Non-pigmented ciliary epithelial cell (primary cell): ENCODE data around the gene PTPRK.
A peak's percentile ranks its signal among the peaks of the same experiment; 100 is the strongest.
"Not testable (repeated sequence)": the region's sequence is repeated elsewhere in the genome, so short reads cannot be mapped to it uniquely, and the experiment has no call there.

Experiments
- DNase-seq: peaks from one replicate; pipeline ENCODE4 v3.0.0-alpha.2; 2010; ENCODE audit warnings: low read depth

PTPRK gene

GRCh38 chr6:127952176-127952575, 568.2 kb downstream of the PTPRK start:
- no peak for DNase-seq

DNA sequence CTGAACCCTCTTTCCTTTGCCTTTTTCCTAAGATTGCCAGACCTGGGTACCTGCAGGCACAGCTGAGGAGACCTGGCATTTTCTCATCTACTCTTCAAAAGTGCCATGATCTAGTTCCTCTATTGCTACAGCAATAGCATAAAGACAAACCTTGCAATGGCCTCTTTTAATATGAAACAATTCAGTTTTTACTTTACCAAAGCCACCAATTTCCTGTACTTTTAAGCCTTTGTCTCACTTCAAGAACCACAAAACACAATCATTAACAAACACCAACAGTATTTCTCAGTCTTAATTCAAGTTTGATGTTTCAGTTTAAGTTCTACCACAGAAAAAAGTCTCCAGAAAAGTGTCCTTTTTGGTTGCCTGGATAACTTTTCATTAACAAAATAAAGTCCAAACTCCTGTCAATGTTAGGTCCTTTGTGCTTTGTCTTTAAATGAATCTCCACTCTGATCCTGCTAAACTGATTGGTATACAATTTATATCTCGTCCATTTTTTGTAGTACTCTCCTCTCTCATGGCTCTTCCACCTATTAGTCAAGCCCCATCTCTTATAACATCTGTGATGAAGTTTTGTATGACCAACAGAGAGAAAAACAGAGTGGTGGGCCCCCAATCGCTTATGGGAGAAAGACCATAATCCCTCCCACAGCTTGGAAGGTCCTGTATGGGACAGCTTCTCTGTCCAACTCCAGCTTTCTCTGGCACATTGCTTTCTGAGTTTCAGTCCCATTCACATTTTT, 569.1 kb downstream of the PTPRK start:
- DNase-seq, result no peak

DNA sequence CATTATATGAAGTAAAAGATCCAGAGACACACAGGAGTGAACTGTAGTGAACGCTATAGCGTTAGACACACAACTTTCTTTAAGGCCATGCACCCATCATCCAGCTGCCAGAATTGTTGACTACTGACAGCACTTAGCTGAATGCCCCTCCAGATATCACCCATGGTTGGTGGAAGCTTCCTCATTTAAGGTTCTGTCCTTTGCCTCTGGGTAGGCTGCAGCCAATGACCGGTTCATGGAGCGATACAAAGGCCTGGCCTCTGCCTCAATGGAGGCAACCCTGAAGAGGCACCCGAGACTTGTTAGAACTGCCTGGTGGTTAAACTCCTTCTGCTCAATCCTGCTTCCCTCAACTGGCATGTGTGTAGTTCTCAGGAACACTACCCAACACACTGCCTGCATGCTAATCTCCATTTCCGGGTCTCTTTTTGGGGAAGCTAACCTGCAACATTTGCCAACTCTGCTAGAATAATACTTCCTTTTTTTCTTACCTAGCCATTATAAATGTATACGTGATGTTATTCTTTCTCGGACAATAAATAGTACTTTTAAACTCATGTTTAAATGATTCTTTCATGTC, 569.7 kb downstream of the PTPRK start:
- no peak for DNase-seq

GRCh38 chr6:127949251-127949650, 571.1 kb downstream of the PTPRK start:
- no peak for DNase-seq

DNA sequence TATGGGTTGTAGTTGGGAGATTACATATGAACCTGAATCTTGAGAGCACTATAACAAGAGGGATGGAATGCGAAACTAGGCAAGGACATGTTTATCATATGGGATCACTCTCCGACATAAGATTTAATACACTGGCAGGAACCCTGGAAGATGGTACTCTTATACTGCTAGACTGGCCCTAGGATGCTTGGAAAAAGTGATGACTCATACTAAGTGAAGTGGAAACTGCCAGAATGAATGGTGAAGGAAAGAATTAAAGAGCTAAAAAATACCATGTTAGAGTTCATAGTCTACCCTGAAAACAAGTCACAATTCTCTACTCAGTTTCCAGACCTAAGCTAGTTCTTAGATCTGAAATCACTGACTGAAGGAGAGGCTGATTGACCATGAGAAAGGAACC, 574.0 kb downstream of the PTPRK start:
- no peak for DNase-seq

- DNase-seq, result no peak
Observed at GRCh38 chr6:127945434-127946097, 574.8 kb downstream of the PTPRK start.

GRCh38 chr6:127941228-127941627, 579.2 kb downstream of the PTPRK start:
- DNase-seq, result no peak

- no peak for DNase-seq
Observed at GRCh38 chr6:127939442-127940066, 580.8 kb downstream of the PTPRK start.

- DNase-seq, result no peak
Observed at GRCh38 chr6:127938701-127939100, 581.7 kb downstream of the PTPRK start.

DNA sequence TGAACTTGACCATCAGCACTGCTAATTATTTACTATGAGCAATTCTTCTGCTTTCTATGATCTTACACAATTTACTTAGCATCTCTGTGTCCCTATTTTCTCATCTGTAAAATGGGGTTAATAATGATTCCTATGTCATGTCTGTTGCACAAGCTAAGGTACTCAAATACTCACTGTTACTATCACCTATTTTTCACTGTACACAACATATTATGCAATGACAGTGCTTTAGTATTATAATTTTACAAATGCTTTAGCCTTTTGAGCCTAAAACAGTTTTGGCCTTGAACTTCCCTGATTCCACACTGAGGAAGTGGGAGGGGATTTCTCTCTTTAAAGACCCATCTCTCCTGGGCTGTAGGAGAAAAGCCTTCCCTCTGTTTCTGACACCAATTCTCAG, 582.7 kb downstream of the PTPRK start:
- no peak for DNase-seq

- no peak for DNase-seq
Observed at GRCh38 chr6:127937102-127937501, 583.3 kb downstream of the PTPRK start.

GRCh38 chr6:127934956-127935355, 585.4 kb downstream of the PTPRK start:
- no peak for DNase-seq

DNA sequence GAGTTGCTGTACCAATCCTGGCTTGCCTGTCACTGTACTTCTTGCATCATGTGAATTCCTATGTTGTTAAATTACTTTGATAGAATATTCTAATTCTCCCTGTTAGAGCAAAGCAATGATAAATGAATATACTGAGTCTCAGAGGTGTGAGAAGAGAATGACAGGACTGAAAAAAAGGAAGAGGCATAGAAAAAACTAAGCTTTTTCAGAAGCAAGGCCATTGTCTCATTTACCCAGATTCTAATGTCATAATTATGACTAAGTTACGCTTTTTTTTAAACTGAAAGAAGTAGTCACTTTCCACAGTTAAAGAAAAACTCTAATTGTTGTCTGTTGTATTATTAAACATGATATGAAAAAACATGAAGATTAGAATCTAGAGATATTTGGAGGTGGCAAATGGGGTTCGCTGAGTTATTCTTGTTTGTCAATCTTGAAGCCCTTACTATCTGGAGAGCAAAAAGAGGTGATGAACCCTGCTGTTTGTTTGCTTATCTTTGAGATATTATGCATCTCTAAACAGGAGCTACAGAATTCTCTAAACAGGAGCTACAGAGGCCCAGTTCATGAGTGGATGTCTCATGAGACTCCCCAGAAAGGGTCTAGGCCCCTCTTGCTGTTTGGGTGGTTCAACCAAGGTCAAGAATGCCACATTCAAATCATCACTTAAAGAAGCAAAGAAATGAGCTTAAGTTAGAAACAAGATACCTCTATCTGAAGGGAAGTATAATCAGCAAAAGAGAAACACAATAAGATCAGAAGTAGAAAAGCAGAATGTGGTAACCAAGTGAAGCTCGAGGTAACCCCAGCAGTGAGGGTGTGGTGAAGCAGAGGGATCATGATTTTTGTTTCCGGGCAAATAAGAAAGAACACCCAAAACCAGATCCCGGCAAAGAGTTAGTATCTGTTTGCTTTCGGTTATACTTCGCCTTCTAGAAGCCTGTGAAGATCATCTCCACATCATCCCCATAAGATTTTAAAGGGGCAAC, 586.3 kb downstream of the PTPRK start:
- DNase-seq, result no peak

DNA sequence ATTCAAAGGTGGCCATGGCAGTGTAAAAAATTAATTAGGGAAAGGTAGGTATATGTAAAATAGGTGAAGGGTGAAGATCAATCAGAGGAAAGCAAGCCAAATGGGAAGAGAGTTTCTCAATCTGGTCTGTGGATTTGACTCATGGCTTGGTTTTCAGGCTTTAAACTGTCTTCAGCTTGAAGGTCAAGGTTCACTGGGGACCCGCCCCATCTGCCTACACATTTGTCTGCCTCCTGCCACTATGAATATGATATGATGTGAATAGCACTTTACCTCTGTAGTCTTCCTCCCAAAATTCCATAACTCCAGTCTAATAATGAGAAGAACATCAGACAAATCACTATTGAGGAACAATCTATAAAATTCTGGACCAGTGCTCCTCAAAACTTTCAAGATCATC, 587.3 kb downstream of the PTPRK start:
- no peak for DNase-seq

DNA sequence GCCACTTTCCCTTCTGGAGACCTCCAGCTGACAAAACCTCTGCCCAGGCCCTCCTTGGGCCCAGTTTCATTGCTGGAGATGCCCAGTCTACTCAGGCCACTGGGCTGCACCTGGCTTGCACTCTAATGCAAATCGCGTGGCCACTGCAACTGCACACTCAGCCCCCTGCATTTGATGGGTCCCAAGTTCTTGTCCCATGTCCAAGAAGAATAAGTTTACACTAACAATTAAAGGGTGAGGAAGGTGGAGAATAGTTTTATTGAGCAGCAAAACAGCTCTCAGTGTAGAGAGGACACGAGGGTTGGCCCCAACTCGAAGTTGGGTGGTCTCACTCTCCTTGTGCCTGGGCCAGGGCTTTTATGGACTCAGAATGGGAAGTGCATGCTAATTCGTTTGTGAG, 587.7 kb downstream of the PTPRK start:
- DNase-seq, result no peak

DNA sequence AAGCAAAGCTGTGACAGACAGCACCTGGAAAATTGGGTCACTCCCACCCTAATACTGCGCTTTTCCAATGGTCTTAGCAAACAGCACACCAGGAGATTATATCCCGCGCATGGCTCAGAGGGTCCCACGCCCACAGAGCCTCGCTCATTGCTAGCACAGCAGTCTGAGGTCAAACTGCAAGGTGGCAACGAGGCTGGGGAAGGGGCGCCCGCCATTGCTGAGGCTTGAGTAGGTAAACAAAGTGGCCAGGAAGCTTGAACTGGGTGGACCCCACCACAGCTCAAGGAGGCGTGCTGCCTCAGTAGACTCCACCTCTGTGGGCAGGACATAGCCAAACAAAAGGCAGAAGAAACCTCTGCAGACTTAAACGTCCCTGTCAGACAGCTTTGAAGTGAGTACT, 594.0 kb downstream of the PTPRK start:
- DNase-seq, result not testable (repeated sequence)

DNA sequence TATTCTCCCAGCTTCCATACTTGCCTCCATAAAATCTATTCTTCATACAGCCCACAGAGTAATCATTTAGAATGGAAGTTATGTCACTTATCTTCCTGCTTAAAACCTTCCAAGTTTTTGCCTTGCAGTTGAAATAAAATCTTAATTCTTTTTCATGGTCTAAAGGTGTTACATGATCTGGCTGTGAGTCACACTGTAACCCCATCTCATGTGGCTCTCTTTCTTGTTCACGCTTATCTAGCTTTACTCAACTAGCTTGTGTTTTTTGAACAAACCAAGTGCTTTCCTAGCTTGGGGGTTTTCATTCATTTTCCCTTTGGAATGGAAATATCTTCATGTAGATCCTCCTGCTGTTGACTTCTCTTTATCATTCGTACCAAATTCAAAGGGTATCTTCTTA, 596.0 kb downstream of the PTPRK start:
- peak; percentile 10 for DNase-seq

DNA sequence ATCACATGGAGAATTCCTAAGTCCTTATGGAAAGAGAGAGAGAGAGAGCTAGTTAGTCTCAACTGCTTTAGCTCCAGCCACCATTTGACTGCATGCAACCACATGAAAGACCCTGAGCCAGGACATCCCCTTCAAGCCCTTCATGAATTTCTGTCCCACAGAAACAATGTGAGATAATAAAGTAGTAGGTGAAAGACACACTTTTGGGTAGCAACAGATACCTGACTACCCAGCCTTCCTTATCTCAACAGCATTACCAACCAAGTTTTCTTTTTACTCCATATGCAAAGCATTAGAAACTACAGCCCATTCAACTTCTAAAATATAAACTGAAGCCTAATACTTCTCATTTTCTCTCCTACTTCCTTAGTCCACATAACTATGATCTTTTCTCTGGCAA, 596.4 kb downstream of the PTPRK start:
- no peak for DNase-seq

DNA sequence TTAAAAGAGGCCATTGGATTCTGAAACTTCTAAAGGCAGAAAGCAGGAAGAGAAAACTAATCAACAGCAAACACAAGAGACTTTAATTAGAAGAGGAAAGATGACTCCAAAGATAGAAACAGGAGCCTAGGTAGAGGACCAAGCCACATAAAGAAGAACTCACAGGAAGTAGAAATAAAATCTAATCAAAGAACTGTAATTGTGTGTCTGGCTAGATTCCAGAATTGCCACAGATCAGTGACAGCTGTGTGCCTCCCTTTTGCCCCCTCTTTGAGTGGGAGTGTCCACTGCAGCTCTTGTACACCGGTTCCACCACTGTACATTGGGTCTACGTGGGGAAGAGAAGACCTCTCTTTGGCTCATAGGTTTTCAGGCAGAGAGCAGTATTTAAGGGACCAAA, 597.3 kb downstream of the PTPRK start:
- DNase-seq, result no peak

GRCh38 chr6:127921982-127922381, 598.4 kb downstream of the PTPRK start:
- no peak for DNase-seq

- no peak for DNase-seq
Observed at GRCh38 chr6:127920804-127921203, 599.6 kb downstream of the PTPRK start.
